Inflammatory macrophage (primary cell): Measurements from ENCODE around the gene SEMA4C.

Source experiments
- DNase-seq, 2 donors: peaks; one replicate each; pipeline ENCODE4 v3.0.0-alpha.2; 2020 to 2022

The SEMA4C gene

DNA sequence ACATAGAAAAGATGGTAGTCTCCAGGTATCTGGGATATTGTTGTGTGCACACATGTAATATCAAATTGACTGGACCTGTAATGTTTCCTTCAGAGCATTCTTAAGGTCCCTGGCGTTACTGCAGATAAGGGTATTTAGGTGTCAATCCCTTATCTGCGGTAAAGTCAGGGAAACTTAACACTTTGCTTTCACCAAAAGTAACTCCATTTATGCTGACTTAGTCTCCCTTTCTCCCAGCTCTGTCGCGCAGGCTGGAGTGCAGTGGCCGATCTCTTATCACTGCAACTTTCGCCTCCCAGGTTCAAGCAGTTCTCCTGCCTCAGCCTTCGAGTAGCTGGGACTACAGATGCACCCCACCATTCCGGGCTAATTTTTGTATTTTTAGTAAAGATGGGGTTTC, 52.0 kb downstream of the SEMA4C start:
- DNase-seq = no peak

DNA sequence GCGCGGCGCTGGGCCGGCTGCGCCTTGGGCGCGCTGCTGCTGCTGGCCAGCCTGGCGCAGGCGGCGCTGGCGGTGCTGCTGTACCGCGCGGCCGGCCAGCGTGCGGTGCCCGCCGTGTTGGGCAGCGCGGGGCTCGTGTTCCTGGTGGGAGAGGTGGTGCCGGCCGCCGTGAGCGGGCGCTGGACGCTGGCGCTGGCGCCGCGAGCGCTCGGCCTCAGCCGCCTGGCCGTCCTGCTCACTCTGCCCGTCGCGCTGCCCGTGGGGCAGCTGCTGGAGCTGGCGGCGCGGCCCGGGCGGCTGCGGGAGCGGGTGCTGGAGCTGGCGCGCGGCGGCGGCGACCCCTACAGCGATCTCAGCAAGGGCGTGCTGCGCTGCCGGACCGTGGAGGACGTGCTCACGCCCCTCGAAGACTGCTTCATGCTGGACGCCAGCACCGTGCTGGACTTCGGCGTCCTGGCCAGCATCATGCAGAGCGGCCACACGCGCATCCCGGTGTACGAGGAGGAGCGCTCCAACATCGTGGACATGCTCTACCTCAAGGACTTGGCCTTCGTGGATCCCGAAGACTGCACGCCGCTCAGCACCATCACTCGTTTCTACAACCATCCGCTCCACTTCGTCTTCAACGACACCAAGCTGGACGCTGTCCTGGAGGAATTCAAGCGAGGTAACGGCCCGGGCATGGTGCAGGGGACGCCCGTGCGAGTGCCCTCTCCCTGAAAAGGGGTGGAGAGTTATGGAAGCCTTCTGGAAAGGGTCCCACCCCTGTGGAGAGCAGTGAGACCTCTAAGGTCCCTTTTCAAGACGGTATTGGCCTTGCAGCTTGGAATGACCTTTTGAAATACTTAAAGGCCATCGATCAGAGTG, 52.8 kb downstream of the SEMA4C start:
- no peak for DNase-seq

DNA sequence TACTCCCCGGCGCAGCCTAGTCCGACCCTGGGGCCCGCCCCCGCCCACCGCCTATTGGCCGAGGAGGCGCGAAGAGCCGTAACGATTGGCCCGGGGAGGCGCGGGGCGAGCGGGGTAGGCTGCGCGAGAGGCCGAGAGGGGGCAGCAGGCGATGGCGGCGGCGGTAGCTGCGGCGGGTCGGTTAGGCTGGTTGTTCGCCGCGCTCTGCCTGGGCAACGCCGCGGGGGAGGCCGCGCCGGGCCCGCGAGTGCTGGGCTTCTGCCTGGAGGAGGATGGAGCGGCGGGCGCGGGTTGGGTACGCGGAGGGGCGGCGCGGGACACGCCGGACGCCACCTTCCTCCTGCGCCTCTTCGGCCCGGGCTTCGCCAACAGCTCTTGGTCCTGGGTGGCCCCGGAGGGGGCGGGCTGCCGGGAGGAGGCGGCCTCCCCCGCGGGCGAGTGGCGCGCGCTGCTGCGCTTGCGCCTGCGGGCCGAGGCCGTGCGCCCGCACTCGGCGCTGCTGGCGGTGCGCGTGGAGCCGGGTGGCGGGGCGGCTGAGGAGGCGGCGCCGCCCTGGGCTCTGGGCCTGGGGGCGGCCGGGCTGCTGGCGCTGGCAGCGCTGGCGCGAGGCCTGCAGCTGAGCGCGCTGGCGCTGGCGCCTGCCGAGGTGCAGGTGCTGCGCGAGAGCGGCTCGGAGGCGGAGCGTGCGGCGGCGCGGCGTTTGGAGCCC, 53.6 kb downstream of the SEMA4C start, which contains the start of gene CNNM3:
Gene CNNM3 (plus strand): TSS at position 142 of the 709 bp plus-strand sequence. CDS start 10 bp downstream, at position 152.
- peak; percentile 93 for DNase-seq

DNA sequence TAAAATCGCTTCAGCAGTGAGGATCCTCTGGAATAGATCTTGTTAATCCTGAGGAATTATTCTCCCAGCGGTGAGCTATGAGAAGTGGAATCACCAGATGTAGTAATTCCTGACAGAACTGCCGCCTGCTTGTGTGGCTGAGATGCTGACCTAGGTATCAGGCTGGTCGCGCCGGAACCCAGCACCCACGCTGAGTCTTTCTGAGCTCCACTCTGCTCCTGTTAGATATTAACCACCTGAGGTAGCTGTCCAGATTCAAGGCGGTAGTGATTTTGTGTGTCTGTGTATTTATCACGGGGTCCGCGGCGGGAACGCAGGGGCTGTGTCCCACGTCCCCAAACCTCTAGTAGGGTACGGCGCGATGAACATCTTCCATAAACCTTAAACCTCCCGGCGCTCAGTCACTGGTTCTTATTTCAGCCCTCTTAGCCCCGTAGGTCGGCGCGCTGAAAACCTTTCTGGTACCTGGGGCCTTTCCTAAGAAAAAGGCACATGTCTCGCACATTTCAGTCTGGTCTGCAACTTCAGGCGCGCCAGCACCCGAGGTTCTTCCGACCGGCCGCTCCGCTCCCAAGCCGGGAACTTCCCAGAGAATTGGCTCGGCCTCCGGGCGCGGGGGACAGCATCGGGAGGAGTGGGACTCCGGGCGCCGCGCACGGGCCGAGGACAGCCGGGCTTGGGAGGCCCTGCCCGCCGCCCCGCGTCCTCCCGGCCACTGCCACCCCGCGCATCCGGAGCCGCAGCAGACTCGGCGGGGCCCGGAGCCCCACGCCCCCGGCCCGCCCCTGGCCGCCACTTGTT, 54.4 kb downstream of the SEMA4C start:
- peak in 1 of 2 donors; percentile 8 for DNase-seq

DNA sequence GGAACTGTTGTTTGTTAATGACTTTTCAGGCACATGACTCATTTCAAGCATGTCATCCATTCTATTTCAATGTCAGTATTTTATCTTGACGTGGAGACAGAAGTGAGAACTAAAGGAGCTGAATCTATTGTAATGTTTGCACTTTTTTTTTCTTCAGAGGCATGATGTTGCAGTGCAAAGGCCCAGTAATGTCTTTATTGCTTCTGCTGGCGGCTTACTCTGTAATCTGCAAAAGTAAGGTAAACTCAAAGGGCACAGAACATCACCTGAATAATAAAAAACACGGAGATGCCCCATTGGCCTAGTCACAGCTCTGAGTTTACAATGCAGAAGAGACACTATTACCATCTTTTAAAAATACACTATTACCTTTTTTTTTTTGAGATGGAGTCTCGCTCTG, 56.2 kb downstream of the SEMA4C start:
- no peak for DNase-seq

DNA sequence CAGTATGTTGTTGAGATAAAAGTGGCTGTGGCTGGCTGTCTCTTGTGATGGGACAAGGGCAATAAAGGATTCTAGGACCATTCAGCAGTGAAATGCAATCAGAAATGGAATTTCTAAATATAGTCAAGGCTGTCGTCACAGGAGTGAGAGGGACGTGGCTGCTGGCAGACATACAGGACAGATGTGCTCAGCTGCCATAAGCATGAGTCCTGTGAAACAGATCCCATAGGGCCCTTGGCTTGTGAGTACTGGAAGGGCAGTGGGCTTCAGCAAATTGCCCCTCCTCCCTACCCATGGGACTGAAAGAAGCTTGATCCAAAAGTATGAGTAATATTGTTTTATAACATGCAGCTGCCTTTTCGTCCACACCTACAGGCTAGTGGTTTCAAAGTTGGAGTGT, 58.0 kb downstream of the SEMA4C start:
- DNase-seq = no peak

DNA sequence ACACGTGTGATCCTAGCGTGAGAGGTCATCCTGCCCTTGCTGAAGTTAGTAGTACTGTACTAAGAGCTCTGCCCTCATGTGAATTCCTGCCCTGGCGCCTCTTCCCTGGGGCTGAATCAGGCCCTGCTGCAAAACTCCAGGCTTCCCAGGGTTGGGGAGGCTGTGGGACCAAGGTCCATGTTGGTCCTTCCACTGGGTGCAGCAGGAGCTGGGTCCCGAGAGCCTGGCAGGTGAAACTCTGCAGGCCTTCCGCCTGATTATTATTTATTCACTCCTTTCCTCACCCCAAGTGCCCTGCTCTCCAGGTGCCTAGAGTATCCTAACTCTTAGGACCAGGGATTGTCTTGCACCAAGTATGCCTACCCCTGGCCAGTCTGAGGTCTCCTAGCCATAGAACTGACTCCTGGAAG, 59.1 kb downstream of the SEMA4C start:
- no peak for DNase-seq

DNA sequence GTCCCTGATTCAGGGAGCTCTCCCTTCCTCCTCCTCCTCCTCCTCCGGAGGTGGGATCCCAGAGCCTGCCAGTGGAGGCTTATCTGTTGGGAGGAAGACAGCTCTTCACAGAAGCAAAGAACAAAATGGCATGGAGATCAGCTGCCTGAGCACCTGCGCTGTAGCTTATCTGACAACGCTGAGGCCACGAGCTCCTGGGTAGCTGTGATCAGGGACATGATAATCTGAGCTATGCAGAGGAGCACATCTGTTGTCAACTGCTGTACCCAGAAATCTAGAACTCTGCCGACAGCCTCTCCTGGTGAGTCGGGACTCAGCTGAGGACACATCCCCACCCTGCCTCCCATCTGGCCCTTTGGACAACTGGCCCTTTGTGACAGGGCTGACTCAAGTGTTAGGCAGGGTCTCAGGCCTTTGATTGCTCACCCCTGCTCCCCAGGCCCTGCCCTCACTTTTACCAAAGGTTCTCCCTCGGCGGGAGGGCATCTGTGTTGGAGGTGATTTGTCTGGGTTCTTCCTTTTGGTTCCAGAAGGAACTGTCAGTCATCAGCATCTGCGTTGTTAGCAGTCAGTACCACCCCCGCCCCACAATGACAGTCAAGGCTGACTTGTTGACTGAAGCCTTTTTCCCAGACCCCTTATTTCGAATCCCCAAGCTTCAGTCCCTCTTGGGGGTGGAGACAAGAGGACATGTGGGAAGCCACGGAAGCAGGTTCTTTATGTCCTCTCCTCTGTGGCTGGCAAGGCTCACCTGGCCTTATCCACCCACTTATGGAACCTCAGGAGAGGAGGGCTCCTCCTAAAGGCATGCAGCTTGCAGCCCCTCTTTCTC, 59.7 kb downstream of the SEMA4C start:
- DNase-seq = no peak
